ENCODE results near the gene BLNK. TPM values are rescaled to one million over a fixed set of nuclear protein-coding genes. Genes with fewer than 3 reads are reported as not detected.

BLNK gene
- total and polyA plus RNA-seq, 2 donors from 2014 or later = 28.5 to 38.8 TPM

DNA sequence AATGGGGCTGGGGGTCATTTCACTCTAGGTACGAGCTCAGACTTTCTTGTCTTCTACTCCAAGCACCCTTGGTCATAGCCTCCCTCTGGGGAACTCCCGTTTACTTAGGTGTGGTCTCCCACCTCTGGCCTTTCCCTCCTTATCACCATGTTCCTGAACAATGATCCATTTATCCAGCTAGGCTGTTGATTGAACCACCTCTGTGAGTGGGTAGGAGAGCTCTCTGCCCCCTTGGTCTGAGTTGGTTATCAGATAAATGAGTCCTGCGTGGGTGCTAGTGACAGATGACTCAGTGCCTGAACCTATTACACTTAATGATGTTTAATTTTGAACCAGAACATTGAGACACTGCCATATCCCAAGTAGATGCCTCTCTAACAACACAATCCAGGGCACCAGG is 9.4 kb downstream of the BLNK start:
- H3K27me3 ChIP-seq (ENCODE audit: control insufficient read depth, insufficient read depth, low read length) = no peaks in the 10 kb centered on the region
- no peak overlapping the region for H3K9ac ChIP-seq (ENCODE audit: low read length in 3 of 3)
- no peak overlapping the region for H3K27ac ChIP-seq (ENCODE audit: low read depth in 2 of 2, low read length in 2 of 2)
- no peaks in the 10 kb centered on the region for H3K9me3 ChIP-seq (ENCODE audit: control insufficient read depth in 2 of 3, insufficient read depth in 1 of 3, low read length in 3 of 3)
- no peak for FAIRE-seq
- H3K4me1 ChIP-seq (ENCODE audit: control insufficient read depth in 2 of 3, insufficient read depth in 2 of 3, low read depth in 1 of 3, low read length in 3 of 3) = peaks cover 0 to 13% (median 0%) of the 10 kb centered on the region in 3 donors
- TF ChIP-seq CTCF (IDR thresholded peaks at IDR 0.05; ENCODE audit: borderline replicate concordance, extremely low read depth, insufficient read depth) = no peak
- intact Hi-C loops (cut with DNase I) = no loop called here
- DNase-seq = no peak
- H3K36me3 ChIP-seq (ENCODE audit: control insufficient read depth in 2 of 3, insufficient read depth in 3 of 3, low read length in 3 of 3) = no peaks in the 10 kb centered on the region
- no peak overlapping the region for H3K4me3 ChIP-seq (ENCODE audit: low read length in 3 of 3)

- no peak for TF ChIP-seq CTCF (IDR thresholded peaks at IDR 0.05; ENCODE audit: borderline replicate concordance, extremely low read depth, insufficient read depth)
- no peak for FAIRE-seq
- H3K27me3 ChIP-seq (ENCODE audit: control insufficient read depth, insufficient read depth, low read length) = no peaks in the 10 kb centered on the region
- intact Hi-C loops (cut with DNase I) = no loop called here
- no peaks in the 10 kb centered on the region for H3K9me3 ChIP-seq (ENCODE audit: control insufficient read depth in 2 of 3, insufficient read depth in 1 of 3, low read length in 3 of 3)
- no peak overlapping the region for H3K27ac ChIP-seq (ENCODE audit: low read depth in 2 of 2, low read length in 2 of 2)
- H3K4me1 ChIP-seq (ENCODE audit: control insufficient read depth in 2 of 3, insufficient read depth in 2 of 3, low read depth in 1 of 3, low read length in 3 of 3) = peaks cover 0 to 8% (median 0%) of the 10 kb centered on the region in 3 donors
- no peak overlapping the region for H3K9ac ChIP-seq (ENCODE audit: low read length in 3 of 3)
- no peak for DNase-seq
- no peaks in the 10 kb centered on the region for H3K36me3 ChIP-seq (ENCODE audit: control insufficient read depth in 2 of 3, insufficient read depth in 3 of 3, low read length in 3 of 3)
- H3K4me3 ChIP-seq (ENCODE audit: low read length in 3 of 3) = no peak overlapping the region
Observed at GRCh38 chr10:96261132-96261531, 10.2 kb downstream of the BLNK start.

DNA sequence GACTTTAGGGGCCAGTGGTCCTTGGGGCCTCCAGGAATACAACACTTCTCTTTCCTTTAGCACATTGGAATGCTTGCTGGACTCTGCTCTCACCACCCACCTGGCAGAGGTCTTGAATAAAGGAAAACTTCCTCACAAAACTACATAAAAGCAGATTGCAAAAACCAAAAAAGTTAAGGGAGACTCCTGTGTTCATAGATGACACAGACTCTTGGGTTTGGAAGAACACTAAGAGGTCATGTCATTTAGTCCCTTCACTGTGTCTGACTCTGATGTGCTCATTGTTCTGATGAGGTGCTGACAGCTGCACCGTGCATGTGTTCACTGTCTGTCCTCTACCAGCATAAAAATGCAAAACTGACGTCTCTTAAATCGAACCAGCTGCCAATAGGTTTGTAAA is 11.4 kb downstream of the BLNK start:
- peaks cover 0 to 8% (median 0%) of the 10 kb centered on the region in 3 donors for H3K4me1 ChIP-seq (ENCODE audit: control insufficient read depth in 2 of 3, insufficient read depth in 2 of 3, low read depth in 1 of 3, low read length in 3 of 3)
- H3K4me3 ChIP-seq (ENCODE audit: low read length in 3 of 3) = no peak overlapping the region
- H3K9me3 ChIP-seq (ENCODE audit: control insufficient read depth in 2 of 3, insufficient read depth in 1 of 3, low read length in 3 of 3) = no peaks in the 10 kb centered on the region
- H3K9ac ChIP-seq (ENCODE audit: low read length in 3 of 3) = no peak overlapping the region
- H3K27ac ChIP-seq (ENCODE audit: low read depth in 2 of 2, low read length in 2 of 2) = no peak overlapping the region
- DNase-seq (no peak), FAIRE-seq (no peak)
- no peaks in the 10 kb centered on the region for H3K27me3 ChIP-seq (ENCODE audit: control insufficient read depth, insufficient read depth, low read length)
- no peak for TF ChIP-seq CTCF (IDR thresholded peaks at IDR 0.05; ENCODE audit: borderline replicate concordance, extremely low read depth, insufficient read depth)
- no peaks in the 10 kb centered on the region for H3K36me3 ChIP-seq (ENCODE audit: control insufficient read depth in 2 of 3, insufficient read depth in 3 of 3, low read length in 3 of 3)
- intact Hi-C loops (cut with DNase I) = no loop called here

- intact Hi-C loops (cut with DNase I) = no loop called here
- H3K9ac ChIP-seq (ENCODE audit: low read length in 3 of 3) = no peak overlapping the region
- H3K9me3 ChIP-seq (ENCODE audit: control insufficient read depth in 2 of 3, insufficient read depth in 1 of 3, low read length in 3 of 3) = no peaks in the 10 kb centered on the region
- DNase-seq = no peak
- FAIRE-seq = no peak
- H3K4me1 ChIP-seq (ENCODE audit: control insufficient read depth in 2 of 3, insufficient read depth in 2 of 3, low read depth in 1 of 3, low read length in 3 of 3) = peaks cover 0 to 6% (median 0%) of the 10 kb centered on the region in 3 donors
- H3K36me3 ChIP-seq (ENCODE audit: control insufficient read depth in 2 of 3, insufficient read depth in 3 of 3, low read length in 3 of 3) = no peaks in the 10 kb centered on the region
- H3K27ac ChIP-seq (ENCODE audit: low read depth in 2 of 2, low read length in 2 of 2) = no peak overlapping the region
- no peak for TF ChIP-seq CTCF (IDR thresholded peaks at IDR 0.05; ENCODE audit: borderline replicate concordance, extremely low read depth, insufficient read depth)
- no peaks in the 10 kb centered on the region for H3K27me3 ChIP-seq (ENCODE audit: control insufficient read depth, insufficient read depth, low read length)
- no peak overlapping the region for H3K4me3 ChIP-seq (ENCODE audit: low read length in 3 of 3)
Observed at GRCh38 chr10:96259150-96259549, 12.2 kb downstream of the BLNK start.
